ENCODE measurements around the gene PLA2G4F. TPM values are rescaled to one million over a fixed set of nuclear protein-coding genes. Genes with fewer than 3 reads are reported as not detected.
A peak's percentile ranks its signal among the peaks of the same experiment; 100 is the strongest.

Gene PLA2G4F
- total RNA-seq, 1 donor from 2014 or later = 35.1 TPM

DNA sequence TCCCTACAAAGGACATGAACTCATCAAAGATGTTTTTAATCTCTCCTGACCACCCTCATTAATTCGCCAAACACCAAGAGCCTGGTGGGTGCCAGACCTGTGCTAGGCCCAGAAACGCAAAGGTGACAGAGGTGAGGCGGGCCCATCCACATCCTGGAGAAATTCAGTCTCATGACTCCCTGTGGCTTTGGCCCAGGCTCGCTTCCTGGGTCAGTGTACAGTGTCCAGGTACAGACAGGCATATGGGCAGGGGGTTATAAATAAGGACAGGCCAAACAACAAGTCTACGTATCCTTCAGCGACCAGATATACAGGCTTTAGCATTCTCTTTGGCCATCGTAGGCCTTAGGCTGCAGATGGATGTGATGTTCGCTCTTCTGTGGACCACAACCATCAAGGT, 945 bp upstream of the PLA2G4F start:
- Histone ChIP-seq H3K4me1 (peaks cover 25% of the 10 kb centered on the region), H3K27me3 (no peaks in the 10 kb centered on the region), H3K27ac (no peak overlapping the region), H3K36me3 (peaks cover 0 to 30% of the 10 kb centered on the region in 2 donors), H3K9me3 (no peaks in the 10 kb centered on the region), H3K4me3 (no peak overlapping the region)
- intact Hi-C loops (cut with DNase I) = no loop called here
- TF ChIP-seq, protein P1, sequence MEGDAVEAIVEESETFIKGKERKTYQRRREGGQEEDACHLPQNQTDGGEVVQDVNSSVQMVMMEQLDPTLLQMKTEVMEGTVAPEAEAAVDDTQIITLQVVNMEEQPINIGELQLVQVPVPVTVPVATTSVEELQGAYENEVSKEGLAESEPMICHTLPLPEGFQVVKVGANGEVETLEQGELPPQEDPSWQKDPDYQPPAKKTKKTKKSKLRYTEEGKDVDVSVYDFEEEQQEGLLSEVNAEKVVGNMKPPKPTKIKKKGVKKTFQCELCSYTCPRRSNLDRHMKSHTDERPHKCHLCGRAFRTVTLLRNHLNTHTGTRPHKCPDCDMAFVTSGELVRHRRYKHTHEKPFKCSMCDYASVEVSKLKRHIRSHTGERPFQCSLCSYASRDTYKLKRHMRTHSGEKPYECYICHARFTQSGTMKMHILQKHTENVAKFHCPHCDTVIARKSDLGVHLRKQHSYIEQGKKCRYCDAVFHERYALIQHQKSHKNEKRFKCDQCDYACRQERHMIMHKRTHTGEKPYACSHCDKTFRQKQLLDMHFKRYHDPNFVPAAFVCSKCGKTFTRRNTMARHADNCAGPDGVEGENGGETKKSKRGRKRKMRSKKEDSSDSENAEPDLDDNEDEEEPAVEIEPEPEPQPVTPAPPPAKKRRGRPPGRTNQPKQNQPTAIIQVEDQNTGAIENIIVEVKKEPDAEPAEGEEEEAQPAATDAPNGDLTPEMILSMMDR (IDR thresholded peaks at IDR 0.05) = no peak
- TF ChIP-seq POLR2A (IDR thresholded peaks at IDR 0.05) (no peak), POLR2AphosphoS5 (IDR thresholded peaks at IDR 0.05; ENCODE audit: insufficient read depth in 1 of 2, low read depth in 1 of 2) (no peak)
- no peak for DNase-seq (ENCODE audit: extremely low spot score in 2 of 2)

DNA sequence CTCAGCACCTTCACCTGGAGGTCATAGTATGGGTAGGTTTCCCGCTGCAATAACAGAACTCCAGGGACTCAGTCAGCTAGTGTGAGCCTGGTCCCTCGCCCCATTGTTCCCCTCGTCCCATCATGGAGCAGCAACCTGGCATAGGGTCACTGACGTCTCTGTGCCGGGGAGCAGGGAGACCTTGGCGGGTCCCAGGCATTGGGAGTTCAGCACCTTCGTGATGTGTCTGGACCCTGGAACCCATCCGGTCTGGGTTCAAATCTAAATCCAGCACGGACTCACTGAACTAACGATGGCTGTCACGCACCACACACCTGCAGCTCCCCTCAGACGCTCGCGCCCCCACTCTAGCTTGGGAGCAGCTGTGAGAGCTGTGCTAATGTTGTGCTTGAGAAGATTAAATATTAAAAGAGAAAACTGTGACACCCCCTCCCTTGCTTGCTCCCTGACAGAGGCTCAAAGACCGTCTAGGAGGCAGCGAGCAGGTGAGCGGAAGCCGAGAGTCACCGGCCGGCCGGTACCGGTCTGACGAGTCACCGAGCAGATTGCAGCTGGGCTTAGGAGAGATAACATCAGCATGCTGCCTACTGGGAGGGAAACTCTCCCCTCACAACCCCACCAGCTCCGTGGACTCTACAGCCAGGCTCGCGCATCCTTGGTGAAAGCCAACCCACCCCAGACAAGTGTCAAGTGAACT, 742 bp downstream of the PLA2G4F start:
- intact Hi-C loops (cut with DNase I) = no loop called here
- H3K4me3 ChIP-seq = peak overlapping the region in 1 of 2 donors; percentile 45
- no peaks in the 10 kb centered on the region for H3K27me3 ChIP-seq
- no peak for TF ChIP-seq POLR2AphosphoS5 (IDR thresholded peaks at IDR 0.05; ENCODE audit: insufficient read depth in 1 of 2, low read depth in 1 of 2)
- TF ChIP-seq, protein P1 (IDR thresholded peaks at IDR 0.05) = no peak
- TF ChIP-seq POLR2A (IDR thresholded peaks at IDR 0.05) = no peak
- H3K36me3 ChIP-seq = peaks cover 0 to 13% of the 10 kb centered on the region in 2 donors
- DNase-seq (ENCODE audit: extremely low spot score in 2 of 2) = no peak
- H3K9me3 ChIP-seq = no peaks in the 10 kb centered on the region
- peak overlapping the region; percentile 27 for H3K27ac ChIP-seq
- peaks cover 35% of the 10 kb centered on the region for H3K4me1 ChIP-seq

DNA sequence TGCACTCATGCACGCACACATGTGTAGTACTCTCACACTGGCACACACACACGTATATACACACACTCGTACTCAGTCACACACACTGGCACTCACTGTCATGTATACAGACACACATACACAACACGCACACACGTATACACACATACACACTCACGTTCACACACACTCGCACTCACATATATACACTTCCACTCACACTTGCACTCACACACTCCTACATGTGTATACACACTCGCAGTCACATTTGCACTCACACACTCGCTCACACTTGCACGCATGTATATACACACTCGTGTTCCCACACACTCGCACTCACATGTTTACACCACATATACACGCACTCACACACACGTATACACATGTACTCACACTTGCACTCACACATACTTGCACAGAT, 1.5 kb downstream of the PLA2G4F start:
- H3K27ac ChIP-seq = no peak overlapping the region
- intact Hi-C loops (cut with DNase I) = no loop called here
- TF ChIP-seq POLR2AphosphoS5 (IDR thresholded peaks at IDR 0.05; ENCODE audit: insufficient read depth in 1 of 2, low read depth in 1 of 2) = no peak
- no peak for TF ChIP-seq POLR2A (IDR thresholded peaks at IDR 0.05)
- TF ChIP-seq, protein P1 (IDR thresholded peaks at IDR 0.05) = no peak
- H3K27me3 ChIP-seq = no peaks in the 10 kb centered on the region
- peak overlapping the region in 1 of 2 donors; percentile 45 for H3K4me3 ChIP-seq
- H3K4me1 ChIP-seq = peaks cover 37% of the 10 kb centered on the region
- no peaks in the 10 kb centered on the region for H3K9me3 ChIP-seq
- no peak for DNase-seq (ENCODE audit: extremely low spot score in 2 of 2)
- H3K36me3 ChIP-seq = peaks cover 0 to 5% of the 10 kb centered on the region in 2 donors

DNA sequence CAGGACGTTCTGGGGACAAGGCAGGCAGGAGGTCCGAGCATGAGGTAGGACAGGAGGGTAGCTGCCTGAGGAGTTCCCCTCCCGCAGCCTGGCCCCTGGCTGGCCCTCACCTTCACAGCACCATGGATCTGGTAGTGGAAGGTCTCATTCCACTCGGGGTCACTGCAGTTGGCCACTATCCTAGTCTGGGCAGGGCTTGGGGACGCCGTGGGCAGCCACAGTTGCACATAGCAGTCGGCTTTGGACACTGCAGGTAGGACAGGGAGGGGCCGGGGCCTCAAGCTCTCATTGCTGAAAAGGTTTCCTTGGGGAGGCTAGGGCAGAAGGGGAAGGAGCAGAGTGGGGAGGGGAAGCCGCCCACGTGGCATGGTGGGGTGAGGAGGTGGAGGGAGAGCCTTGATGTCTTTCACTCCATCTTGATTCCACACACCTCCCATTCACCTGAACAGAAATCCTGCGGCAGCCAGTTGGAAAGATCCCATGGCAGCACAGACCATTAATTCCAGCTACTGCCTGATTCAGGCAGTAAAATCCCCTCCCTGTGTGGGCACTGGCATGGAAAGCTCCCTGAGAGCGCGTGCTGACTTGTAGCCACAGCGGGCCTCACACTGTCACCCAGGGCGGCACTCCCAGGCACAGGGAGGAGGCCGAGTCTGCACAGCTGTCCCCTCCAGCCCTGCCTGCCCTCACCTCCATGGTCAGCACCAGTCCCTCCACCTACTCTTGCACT, 2.1 kb downstream of the PLA2G4F start:
- Histone ChIP-seq H3K9me3 (no peaks in the 10 kb centered on the region), H3K4me1 (peaks cover 37% of the 10 kb centered on the region), H3K27ac (no peak overlapping the region), H3K36me3 (no peaks in the 10 kb centered on the region), H3K4me3 (peak overlapping the region in 1 of 2 donors; percentile 45), H3K27me3 (no peaks in the 10 kb centered on the region)
- TF ChIP-seq POLR2AphosphoS5 (IDR thresholded peaks at IDR 0.05; ENCODE audit: insufficient read depth in 1 of 2, low read depth in 1 of 2) (no peak), POLR2A (IDR thresholded peaks at IDR 0.05) (no peak)
- TF ChIP-seq, protein P1 (IDR thresholded peaks at IDR 0.05) = no peak
- no peak for DNase-seq (ENCODE audit: extremely low spot score in 2 of 2)
- intact Hi-C loops (cut with DNase I) = no loop called here

DNA sequence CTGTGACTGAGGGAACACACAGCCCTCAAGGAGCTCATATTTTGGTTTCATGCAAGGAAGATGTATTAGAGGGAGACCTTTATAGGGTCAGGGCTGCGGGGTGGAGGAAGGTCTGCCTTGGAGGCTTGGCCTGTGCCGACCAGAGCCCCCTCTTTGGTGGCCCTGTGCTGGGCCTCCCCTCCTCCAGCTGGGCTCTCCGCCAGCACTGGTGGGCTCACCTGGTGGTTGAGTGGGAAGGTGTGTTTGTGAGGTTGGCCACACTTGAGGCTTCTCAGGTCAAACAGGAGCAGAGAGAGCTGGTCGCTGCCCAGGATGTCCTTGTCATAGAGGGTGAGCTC, 2.6 kb downstream of the PLA2G4F start:
- DNase-seq (ENCODE audit: extremely low spot score in 2 of 2) = no peak
- Histone ChIP-seq H3K36me3 (no peaks in the 10 kb centered on the region), H3K4me1 (peaks cover 35% of the 10 kb centered on the region), H3K27ac (no peak overlapping the region), H3K27me3 (no peaks in the 10 kb centered on the region), H3K4me3 (no peak overlapping the region), H3K9me3 (no peaks in the 10 kb centered on the region)
- no peak for TF ChIP-seq POLR2AphosphoS5 (IDR thresholded peaks at IDR 0.05; ENCODE audit: insufficient read depth in 1 of 2, low read depth in 1 of 2)
- TF ChIP-seq, protein P1 (IDR thresholded peaks at IDR 0.05) = no peak
- no peak for TF ChIP-seq POLR2A (IDR thresholded peaks at IDR 0.05)
- intact Hi-C loops (cut with DNase I) = no loop called here
